CD4-positive, alpha-beta T cell treated with Interleukin-15 for 1 hour (primary cell): ENCODE data around the gene CSF1R.
A peak's percentile ranks its signal among the peaks of the same experiment; 100 is the strongest.
"Not testable (repeated sequence)": the region's sequence is repeated elsewhere in the genome, so short reads cannot be mapped to it uniquely, and the experiment has no call there.

Source experiments
- DNase-seq: peaks from one replicate; pipeline ENCODE4 v3.0.0-alpha.2; 2020

CSF1R gene

GRCh38 chr5:150103678-150104549 lies 17.6 kb upstream of the CSF1R start:
- no peak for DNase-seq

DNA sequence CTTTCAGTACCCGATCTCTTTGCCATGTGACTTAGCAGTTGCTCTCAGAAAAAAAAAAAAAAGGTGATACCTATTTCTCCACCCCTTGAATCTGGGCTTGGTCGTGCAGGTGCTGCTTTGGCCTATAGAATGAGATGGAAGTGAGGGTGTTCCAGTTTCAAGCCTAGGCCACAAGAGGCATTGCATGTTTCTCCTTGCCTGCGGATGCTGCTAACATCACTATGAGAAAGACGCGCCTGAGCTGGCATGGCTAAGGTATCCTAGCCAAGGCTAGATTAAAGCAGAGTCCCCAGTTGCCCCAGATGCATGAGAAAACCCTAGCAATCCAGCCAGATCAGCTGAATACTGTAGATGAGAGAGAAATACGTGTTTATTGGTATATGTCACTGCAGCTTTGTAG lies 14.7 kb upstream of the CSF1R start:
- no peak for DNase-seq

DNA sequence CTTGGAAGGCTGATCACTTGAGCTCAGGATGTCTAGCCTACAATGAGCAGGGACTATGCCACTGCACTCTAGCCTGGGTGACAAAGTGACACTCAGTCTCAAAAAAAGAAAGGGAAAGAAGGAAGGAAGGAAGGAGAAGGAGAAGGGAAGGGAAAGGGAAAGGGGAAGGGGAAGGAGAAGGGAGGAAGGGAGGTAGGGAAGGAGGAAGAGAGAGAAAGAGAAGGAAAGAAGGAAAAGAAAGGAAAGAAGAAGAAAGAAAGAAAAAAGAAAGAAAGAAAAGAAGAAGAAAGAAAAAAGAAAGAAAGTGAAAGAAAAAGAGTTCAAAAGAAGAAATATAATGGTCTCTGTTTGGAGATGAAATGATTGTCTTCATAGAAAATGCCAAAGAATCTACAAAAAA lies 10.8 kb upstream of the CSF1R start:
- no peak for DNase-seq

- DNase-seq: no peak
These were observed 5.9 kb upstream of the CSF1R start for GRCh38 chr5:150092159-150092787.

DNA sequence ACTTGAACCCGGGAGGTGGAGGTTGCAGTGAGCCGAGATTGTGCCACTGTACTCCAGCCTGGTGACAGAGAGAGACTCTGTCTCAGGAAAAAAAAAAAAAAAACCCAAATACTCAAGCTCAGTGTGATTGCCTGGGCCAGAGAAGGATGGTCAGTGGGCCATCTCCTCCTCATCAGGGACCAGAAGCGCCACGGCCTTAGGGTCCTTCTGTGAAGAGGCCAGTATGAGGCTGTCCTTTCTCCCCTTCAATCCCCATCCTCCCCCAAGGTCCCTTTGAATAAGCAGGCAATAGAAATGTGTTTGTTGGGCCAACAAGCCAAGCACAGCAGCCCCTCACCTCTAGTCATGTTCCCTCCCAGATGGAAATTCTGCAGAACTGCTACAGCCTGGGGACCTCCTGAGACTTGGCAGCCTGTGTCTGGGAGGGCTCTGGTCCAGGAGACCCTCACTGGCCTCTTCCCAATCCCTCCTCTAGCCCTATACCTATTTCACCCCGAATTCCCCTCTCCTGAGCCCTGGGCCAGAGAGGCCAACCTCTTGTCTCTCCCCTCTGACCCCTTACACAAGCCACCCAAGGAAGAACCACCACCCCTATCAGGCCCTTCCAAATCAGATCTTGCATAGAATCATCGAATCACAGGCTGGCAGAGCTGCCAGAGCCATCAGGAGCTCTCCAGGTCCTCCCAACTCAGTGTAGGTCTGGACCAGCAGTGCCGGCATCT lies 1.0 kb downstream of the CSF1R start:
- no peak for DNase-seq

DNA sequence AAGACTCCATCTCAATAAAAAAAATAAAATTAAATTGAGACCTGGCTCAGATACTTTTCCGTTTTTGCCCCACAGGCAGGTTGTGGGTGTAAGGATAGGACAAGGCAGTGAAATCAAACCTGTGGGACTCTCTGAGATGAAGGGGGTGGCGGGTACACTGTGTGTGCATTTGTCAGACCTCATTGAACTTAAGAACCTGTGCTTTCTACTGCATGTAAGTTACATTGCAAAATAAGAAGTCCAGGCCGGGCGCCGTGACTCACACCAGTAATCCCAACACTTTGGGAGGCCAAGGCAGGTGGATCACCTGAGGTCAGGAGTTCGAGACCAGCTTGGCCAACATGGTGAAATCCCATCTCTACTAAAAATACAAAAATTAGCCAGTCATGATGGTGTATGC lies 1.6 kb downstream of the CSF1R start:
- DNase-seq: not testable (repeated sequence)

DNA sequence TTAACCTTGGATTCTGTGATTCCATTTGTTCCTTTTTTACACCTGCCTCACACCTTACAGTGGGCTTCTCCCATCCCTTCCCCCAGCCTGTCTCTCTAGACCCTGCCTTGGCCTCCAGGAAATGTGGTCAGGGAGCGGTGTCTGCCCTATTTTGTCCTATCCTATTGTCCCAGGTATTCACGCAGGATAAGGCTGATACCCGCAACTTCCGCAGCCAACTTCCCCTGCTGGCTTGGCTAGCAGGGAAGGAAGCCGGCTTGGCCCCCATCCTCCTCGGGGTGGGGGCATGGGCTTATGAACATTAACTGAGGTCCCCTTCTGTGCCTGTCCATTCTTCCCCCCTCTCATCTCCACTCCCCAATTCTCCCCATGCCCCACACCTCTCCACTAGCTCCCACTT lies 3.5 kb downstream of the CSF1R start:
- DNase-seq: no peak

DNA sequence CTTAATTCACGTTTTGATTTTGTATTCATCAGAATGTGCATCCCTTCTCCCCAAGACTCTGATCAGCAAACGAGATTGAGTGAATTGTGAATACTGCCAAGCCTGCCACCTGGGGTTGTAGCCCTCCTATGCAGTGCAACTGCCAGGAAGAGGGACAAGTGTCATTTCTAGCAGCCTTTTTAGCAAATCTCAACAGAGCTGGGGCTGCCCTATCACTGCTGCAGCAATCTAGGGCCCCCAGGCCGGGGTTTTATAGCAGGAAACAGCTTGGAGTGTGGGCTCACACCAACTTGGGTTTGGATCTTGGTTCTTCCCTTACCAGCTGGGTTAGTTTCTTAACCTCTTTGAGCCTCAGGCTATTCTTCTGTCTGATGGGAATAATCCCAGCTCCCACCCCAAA lies 4.0 kb downstream of the CSF1R start:
- DNase-seq: no peak

DNA sequence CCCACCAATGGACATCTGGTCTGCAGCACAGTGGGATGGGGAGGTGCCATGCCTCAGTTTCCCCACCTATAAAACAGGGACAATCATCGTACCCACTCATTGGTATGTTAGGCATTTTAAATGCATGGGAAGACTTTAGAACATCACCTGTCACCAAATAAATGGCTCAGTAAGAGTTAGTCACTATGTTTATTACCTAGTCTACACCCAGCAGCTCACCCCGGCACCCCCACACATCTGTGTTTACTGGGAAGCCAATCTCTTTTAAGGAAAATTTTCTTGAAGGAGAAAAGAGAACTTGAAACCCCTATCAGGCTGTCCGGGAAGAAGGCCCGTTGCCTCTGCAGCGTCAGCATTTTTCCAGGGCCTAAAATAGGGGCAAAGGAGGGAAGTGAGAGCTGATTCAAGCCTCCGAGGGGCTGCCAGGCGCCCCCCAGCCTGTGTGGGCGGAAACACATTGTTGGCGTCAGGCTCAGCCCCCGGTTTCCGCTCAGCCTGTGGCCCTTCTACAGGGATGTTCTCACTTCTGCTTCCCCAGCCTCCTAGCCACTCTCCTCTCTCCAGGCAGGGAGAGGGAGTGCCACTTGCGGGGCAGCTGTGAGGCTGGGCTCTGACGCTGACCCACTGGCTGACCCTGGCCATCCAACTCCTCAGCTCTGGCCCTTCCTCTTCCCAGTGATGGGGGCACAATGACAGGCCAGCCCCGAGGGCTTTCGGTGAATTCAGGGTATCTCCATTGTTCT lies 4.6 kb downstream of the CSF1R start:
- peak; percentile 53 for DNase-seq

GRCh38 chr5:150080696-150081435 lies 5.5 kb downstream of the CSF1R start:
- DNase-seq: no peak

DNA sequence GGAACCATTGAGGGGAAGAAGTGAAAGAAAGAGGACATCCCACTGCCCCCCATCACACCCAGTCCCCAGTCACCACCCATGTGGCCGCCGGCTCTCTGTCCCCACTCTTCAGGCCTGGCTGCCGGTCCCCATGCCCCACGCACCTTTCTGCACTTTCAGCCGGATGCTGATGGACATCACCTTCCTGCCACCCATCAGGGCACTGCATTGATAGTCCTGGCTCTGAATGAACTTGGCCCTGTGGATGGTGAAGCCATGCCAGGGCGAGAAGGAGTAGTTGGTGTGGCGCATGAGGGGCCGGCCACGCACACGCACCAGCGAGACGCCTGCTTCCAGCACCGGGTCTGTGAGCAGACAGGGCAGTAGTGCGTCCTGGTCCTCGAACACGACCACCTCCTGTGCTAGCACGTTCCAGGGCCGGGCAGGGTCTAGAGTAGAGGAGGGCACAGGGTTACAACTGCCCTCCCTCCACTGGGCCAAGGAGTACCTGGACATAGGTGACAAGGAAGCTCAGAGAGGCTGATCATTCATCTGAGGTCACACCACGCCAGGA lies 6.4 kb downstream of the CSF1R start:
- DNase-seq: no peak

DNA sequence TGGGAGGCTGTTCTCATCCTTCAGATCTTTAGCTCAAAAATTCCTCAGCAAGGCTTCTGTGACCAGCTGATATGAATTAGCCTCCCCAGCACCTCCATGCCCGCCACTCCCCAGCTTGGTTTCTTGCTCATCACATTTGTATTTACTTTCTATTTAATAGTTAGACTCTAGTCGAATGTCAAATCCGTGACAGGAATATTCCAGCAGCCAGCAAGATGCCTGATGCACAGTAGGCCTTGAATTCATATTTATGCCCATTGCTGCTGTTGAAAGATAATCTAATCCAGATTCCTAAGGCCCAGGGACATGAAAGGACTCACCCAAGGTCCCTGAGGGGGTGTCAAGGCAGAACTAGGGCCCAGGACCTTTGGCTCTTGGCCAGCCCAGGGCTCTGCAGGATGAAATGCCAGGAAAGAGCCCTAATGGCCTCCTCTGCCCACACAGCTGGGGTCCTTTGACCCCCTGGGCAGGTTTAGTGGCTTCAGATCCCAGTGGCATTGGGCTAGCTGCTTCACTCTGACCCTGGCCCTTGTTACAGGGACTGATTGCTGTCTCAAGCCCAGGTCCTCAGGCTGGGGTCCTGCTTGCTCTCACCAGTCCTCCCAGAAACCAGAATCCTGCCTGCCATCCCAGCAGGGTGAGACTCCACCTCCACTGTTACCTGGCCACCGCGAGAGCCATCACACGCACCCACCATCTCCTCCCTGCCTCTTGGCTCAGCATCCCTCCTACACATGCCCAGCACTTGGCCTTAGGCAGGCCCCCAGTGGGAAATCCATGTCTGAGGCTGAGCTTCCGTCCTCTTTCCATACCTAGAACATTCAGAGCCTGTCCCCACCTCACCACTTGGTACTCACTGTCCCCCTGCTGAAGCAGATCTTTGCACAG lies 7.3 kb downstream of the CSF1R start:
- DNase-seq: no peak

DNA sequence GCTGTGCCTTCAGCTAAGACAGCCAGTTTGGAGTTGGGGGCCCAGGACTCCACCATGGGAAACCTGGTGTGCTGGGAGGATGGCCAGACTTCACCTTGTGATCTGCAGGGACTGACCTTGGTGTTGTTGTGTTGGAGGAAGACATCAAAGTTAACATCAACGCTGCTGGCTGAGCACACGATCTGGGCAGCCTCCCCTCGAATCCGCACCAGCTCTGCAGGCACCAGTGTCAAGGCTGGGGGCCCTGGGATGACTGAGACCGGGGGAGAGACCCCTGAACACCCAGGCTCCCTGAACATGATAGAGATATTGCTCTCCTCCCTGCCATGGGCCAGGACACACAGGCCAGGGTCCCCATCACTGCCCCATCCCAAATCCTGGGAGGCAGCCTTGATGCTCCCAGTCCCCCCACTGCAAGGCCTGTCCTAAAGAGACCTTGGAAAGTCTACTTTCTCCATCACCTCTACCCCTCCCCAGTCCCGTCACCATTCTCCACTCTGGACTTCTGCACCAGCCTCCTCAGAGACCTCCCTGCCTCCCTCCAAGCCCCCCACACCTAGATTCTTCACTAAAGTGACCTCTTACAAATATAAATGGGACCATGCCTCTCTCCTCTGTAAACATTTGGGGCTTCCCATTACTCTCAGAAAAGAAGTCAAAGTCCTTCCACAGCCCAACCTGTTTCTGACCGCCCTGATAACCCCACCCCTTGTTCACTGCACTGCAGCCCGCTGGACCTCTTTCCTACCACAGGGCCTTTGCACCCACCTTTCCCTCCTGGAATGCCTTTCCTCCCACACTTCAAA lies 8.2 kb downstream of the CSF1R start:
- DNase-seq: no peak

DNA sequence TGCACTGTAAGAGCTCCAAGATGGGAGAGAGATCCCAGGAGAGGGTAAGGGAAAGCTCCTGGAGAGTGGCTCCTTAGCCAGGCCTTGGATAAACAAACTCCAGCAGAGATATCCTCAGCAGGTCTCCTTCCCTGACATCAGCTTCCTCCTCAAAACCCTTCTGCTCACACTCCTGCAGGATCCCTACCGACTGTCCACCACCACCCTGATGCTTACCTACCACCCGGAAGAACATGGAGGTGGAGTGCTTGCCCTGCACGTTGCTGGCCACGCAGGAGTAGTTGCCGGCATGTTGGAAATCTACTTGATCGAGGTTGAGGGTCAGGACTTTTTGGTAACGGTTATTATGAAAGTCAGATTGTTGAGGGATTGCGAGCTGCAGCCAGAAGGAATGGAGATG lies 9.3 kb downstream of the CSF1R start:
- no peak for DNase-seq

DNA sequence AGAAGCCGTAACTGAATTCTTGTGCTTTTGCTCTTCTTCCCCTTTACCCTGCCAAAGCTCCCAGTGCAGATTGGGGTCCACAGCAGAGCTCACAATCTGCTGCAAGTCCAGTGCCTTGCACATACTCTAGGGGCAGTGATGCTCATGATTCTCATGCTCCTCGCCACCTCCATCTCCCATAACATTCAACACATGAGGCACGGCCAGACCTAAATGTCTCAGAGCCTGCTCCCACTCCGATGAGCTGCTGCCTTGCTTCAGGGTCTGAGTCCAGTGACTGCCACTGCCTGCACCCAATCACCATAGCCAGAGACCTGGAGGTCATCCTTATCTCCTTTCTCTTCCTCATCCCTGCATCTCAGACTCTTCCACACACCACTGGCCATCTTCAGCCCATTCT lies 10.5 kb downstream of the CSF1R start:
- DNase-seq: no peak

DNA sequence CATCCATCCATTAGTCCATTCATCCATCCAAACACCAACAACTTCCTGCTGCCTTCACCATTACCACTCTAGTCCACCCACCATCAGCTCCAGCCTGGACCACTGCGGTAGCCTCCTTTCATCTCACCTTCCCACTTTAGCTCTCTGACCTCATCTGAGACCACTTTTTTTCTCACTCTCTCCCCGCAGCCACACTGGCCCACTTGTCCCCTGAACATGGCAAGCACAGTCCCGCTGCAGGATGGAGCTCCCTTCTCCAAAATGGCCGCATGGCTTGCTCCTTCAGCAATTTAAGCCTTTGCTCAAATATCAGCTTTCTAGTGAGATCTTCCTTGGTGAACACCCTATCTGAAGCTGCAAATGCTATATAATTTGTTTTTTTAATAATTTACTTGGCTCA lies 11.1 kb downstream of the CSF1R start:
- no peak for DNase-seq

DNA sequence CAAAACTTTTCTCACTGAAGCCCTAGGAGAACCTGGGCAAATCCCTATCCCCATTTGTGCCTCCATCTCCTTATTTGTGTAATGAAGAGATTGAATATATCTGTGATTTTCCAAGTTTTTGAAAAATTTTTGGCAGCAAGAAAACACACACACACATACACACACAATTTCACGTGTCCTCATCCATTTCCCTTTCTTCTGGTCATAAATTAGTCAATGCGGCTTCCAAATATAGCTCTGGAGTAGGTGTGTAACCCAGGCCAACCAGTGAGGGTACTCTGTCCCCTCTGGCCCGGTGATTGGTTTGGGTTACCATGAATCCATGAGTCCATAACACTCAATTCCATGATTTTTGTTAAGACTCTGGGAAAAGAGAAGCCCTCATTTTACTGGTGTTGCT lies 12.7 kb downstream of the CSF1R start:
- DNase-seq: no peak

- no peak for DNase-seq
These were observed 13.2 kb downstream of the CSF1R start for GRCh38 chr5:150073086-150073625.

- DNase-seq: no peak
These were observed 15.5 kb downstream of the CSF1R start for GRCh38 chr5:150070821-150071220.
